ENCODE measurements around the gene PKP1.

DNA sequence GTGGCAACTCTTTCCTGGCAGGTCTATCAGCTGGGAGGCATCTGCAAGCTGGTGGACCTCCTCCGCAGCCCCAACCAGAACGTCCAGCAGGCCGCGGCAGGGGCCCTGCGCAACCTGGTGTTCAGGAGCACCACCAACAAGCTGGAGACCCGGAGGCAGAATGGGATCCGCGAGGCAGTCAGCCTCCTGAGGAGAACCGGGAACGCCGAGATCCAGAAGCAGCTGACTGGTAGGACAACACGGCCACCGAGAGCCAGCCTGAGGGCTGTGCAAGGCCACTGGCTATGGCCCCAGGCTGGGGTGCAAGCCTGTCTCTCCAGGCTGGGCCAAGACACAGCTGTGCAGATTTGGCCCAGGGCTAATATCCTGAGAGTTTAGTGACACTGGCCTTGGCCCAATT lies 34.2 kb downstream of the PKP1 start:
- TF ChIP-seq, protein P1, sequence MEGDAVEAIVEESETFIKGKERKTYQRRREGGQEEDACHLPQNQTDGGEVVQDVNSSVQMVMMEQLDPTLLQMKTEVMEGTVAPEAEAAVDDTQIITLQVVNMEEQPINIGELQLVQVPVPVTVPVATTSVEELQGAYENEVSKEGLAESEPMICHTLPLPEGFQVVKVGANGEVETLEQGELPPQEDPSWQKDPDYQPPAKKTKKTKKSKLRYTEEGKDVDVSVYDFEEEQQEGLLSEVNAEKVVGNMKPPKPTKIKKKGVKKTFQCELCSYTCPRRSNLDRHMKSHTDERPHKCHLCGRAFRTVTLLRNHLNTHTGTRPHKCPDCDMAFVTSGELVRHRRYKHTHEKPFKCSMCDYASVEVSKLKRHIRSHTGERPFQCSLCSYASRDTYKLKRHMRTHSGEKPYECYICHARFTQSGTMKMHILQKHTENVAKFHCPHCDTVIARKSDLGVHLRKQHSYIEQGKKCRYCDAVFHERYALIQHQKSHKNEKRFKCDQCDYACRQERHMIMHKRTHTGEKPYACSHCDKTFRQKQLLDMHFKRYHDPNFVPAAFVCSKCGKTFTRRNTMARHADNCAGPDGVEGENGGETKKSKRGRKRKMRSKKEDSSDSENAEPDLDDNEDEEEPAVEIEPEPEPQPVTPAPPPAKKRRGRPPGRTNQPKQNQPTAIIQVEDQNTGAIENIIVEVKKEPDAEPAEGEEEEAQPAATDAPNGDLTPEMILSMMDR (IDR thresholded peaks at IDR 0.05; ENCODE audit: low read length): no peak
- TF ChIP-seq EZH2phosphoT487 (IDR thresholded peaks at IDR 0.05; ENCODE audit: low read length): no peak

All from MM.1S (cell line).